K562 (cell line): ENCODE results near the gene PSG7. TPM values are rescaled to one million over a fixed set of nuclear protein-coding genes. Genes with fewer than 3 reads are reported as not detected.
"Not testable (repeated sequence)": the region's sequence is repeated elsewhere in the genome, so short reads cannot be mapped to it uniquely, and the experiment has no call there.

ENCODE experiments used
- ATAC-seq: fragments of 200-7000 bp; cut with Tn5 transposase; 3 replicates; pipeline ENCODE4 v1.9.1; 2020; ENCODE audit warnings: moderate library complexity
- BruUV-seq: library from RNA; stranded (reverse); fragments of 400-500 nt; replicated peaks from 2 replicates; lab custom pipeline; 2021; lab: Mats Ljungman, UMichigan
- CTCF ChIA-PET: fragments of 300-600 bp; formaldehyde crosslinking; extraction: SDS; loops from one replicate; lab custom pipeline; 2021; ENCODE audit warnings: low intra/inter-chr PET ratio; lab: Yijun Ruan, JAX
- POLR2A ChIA-PET: fragments of 300-600, 350-650 bp; sonication (Branson Sonifier 250); formaldehyde crosslinking; extraction: SDS; loops from one replicate; lab custom pipeline; 2021; ENCODE audit warnings: antibody characterized with exemption, inconsistent platforms; lab: Yijun Ruan, JAX
- DNase-seq, 4 experiments: peaks; one replicate each; pipeline versions ENCODE4 v3.0.0 to v3.0.0-alpha.2; 2011 to 2018; ENCODE audit warnings: low spot score in 3 of 4, mixed read lengths in 3 of 4; ENCODE audit errors: extremely low read depth in 1 of 4
- FAIRE-seq: peaks from 2 replicates; lab custom pipeline; 2011; peaks lifted over from hg19 to GRCh38; lab: Jason Lieb, UNC
- H2AFZ ChIP-seq: 2 replicates; pipeline ENCODE4 v1.6.0; 2011; ENCODE audit warnings: low read depth, low read length, control low read depth, inconsistent platforms
- H3K27ac ChIP-seq: fragments of 200-600 bp; 3 replicates; pipeline ENCODE4 v1.8.0; 2011; ENCODE audit warnings: low read depth, mild to moderate bottlenecking, control low read depth, inconsistent platforms, low read length, moderate library complexity, mixed read lengths; ENCODE audit errors: extremely low read depth
- H3K27me3 ChIP-seq, 2 experiments: fragments of 300-600 bp in 1 of 2; 2 replicates in 1 of 2; 3 replicates in 1 of 2; pipeline versions ENCODE4 v1.6.0 to v1.8.0; 2011; ENCODE audit warnings: inconsistent platforms in 2 of 2, low read length in 2 of 2, mild to moderate bottlenecking in 1 of 2, mixed read lengths in 1 of 2, moderate library complexity in 1 of 2; ENCODE audit not compliant: control insufficient read depth in 2 of 2, insufficient read depth in 2 of 2
- H3K36me3 ChIP-seq: fragments of 300-600 bp; 3 replicates; pipeline ENCODE4 v1.8.0; 2011; ENCODE audit warnings: mild to moderate bottlenecking, low read length, inconsistent platforms; ENCODE audit not compliant: control insufficient read depth, insufficient read depth
- H3K4me1 ChIP-seq, 2 experiments: fragments of 200-600 bp in 1 of 2; replicated peaks in 1 of 2; 2 replicates in 1 of 2; 3 replicates in 1 of 2; pipeline versions ENCODE4 v1.5.1 to v1.8.0; 2011; ENCODE audit warnings: inconsistent platforms in 2 of 2, low read length in 2 of 2, mild to moderate bottlenecking in 1 of 2, mixed read lengths in 1 of 2, moderate library complexity in 1 of 2; ENCODE audit not compliant: control insufficient read depth in 2 of 2, insufficient read depth in 2 of 2
- H3K4me2 ChIP-seq: 2 replicates; pipeline ENCODE4 v1.6.1; 2011; ENCODE audit warnings: low read length, control low read depth, inconsistent platforms, mixed read lengths; ENCODE audit not compliant: insufficient read depth
- H3K4me3 ChIP-seq: fragments of 200-600 bp; sonication (generic), shearing (Covaris generic); 2 replicates; pipeline ENCODE4 v1.5.1; 2016; ENCODE audit warnings: control low read depth, inconsistent platforms
- H3K79me2 ChIP-seq: fragments of 200-600 bp; 3 replicates; pipeline ENCODE4 v1.8.0; 2011; ENCODE audit warnings: low read length, inconsistent platforms; ENCODE audit not compliant: control insufficient read depth, insufficient read depth
- H3K9ac ChIP-seq, 2 experiments: 2 replicates each; pipeline versions ENCODE4 v1.6.0 to v1.6.1; 2011; ENCODE audit warnings: low read depth in 2 of 2, low read length in 2 of 2, control low read depth in 1 of 2, inconsistent platforms in 1 of 2, mild to moderate bottlenecking in 1 of 2, mixed read lengths in 1 of 2; ENCODE audit not compliant: insufficient read depth in 1 of 2
- H3K9me1 ChIP-seq: one replicate; pipeline ENCODE4 v1.6.0; 2011; ENCODE audit warnings: inconsistent platforms, mild to moderate bottlenecking, low read length, moderate library complexity; ENCODE audit not compliant: control insufficient read depth, insufficient read depth
- H3K9me3 ChIP-seq: replicated peaks from 2 replicates; pipeline ENCODE4 v1.5.1; 2011; ENCODE audit warnings: low read depth, low read length, inconsistent platforms; ENCODE audit not compliant: control insufficient read depth, insufficient read depth
- H4K20me1 ChIP-seq: replicated peaks from 2 replicates; pipeline ENCODE4 v1.6.1; 2011; ENCODE audit warnings: low read length, inconsistent platforms, mixed read lengths; ENCODE audit not compliant: control insufficient read depth, insufficient read depth
- SMARCE1 ChIP-seq: fragments of 450-650 bp; IDR thresholded peaks from 2 replicates; pipeline ENCODE4 v1.7.1; 2016; ENCODE audit warnings: mild to moderate bottlenecking
- SRF ChIP-seq, 2 experiments: fragments of 250-450, 450-650 bp in 1 of 2; sonication (Bioruptor Pico) in 1 of 2; sonication (generic) in 1 of 2; formaldehyde crosslinking; IDR thresholded peaks; 2 replicates each; pipeline versions ENCODE4 v1.5.0 to v1.5.1; 2020 to 2022; ENCODE audit warnings: mild to moderate bottlenecking in 1 of 2, missing genetic modification reagents in 1 of 2
- WGBS: fragments of 100-300 bp; shearing (Covaris generic); methylation state at CpG from one replicate; pipeline ENCODE4 v1.1.6; 2016; ENCODE audit warnings: low coverage, mixed read lengths; ENCODE audit not compliant: insufficient coverage; ENCODE audit errors: missing lambda C conversion rate; 5-methylcytosine and 5-hydroxymethylcytosine counted together
- in situ Hi-C: fragments of 300-500 bp; cut with MboI; formaldehyde crosslinking; loops from 4 replicates; pipeline ENCODE4 v1.15.0; 2018; ENCODE audit warnings: inconsistent platforms, mixed read lengths
- intact Hi-C: fragments of 100-400 bp; cut with micrococcal nuclease; formaldehyde crosslinking; loops from 2 replicates; pipeline ENCODE4 v1.14.2; 2022
- polyA plus RNA-seq, 8 experiments: library from polyadenylated mRNA; depleted of rRNA in 4 of 8; stranded (reverse) in 5 of 8; unstranded in 3 of 8; fragments of >200 nt; fragmentation: Nextera tagmentation in 2 of 8; fragmentation: Illumina TruSeq in 1 of 8; extraction: Ambion mirVana in 2 of 8; extraction: Trizol in 1 of 8; gene quantifications; 2 replicates each; pipeline versions ENCODE4 v1.2.1 to v1.2.3, GENCODE V29; 2011 to 2014; ENCODE audit warnings: inconsistent platforms in 1 of 8, missing spikeins in 1 of 8
- total RNA-seq, 7 experiments: library from RNA; depleted of rRNA in 6 of 7; stranded (reverse); fragments of >200 nt in 6 of 7; fragmentation: Illumina TruSeq in 2 of 7; extraction: Trizol in 2 of 7; gene quantifications; 2 replicates each; pipeline versions ENCODE4 v1.2.1 to v1.2.3, GENCODE V29; 2011 to 2021; ENCODE audit warnings: low replicate concordance in 1 of 7
- TF ChIP-seq, protein P1 (sequence below), 3 experiments: IDR thresholded peaks in 2 of 3; conservative IDR thresholded peaks in 1 of 3; 2 replicates each; pipeline ENCODE4 v1.5.1; 2011 to 2012; ENCODE audit warnings: low read length in 3 of 3, mild to moderate bottlenecking in 3 of 3, control low read depth in 2 of 3, improper control_type of control experiment in 1 of 3, inconsistent platforms in 1 of 3, low read depth in 1 of 3, mixed read lengths in 1 of 3, moderate library complexity in 1 of 3; ENCODE audit not compliant: insufficient read depth in 2 of 3

PSG7 gene
- total and polyA plus RNA-seq, 9 of the 15 experiments (the other 6 are each of a cell fraction or from before 2014, with no cell fraction given): not detected

DNA sequence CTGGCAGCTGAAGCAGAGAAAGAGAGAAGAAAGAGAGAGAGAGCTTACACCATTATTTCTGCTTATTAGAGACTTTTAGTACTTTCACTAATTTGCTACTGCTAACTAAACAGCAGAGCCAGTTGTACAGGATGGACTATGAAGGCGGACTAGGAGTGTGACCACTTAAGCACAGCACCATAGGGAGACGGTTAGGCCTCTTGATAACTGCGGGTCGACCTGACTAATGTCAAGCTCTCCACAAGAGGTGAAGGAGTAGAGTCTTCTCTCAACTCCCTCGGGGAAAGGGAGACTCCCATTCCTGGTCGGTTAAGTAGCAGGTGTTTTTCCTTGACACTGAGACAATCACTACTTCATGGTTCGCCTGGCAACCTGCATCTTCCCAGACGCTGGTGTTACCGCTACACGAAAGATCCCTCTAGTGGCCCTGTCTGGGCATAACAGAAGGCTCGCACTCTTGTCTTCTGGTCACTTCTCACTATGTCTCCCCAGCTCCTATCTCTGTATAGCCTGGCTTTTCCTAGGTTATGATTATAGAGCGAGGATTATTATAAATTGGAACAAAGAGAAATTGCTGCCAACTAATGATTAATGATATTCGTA is 5.3 kb upstream of the PSG7 start:
- H3K79me2 ChIP-seq: no peaks in the 10 kb centered on the region
- no peak overlapping the region for H2AFZ ChIP-seq
- H3K9me1 ChIP-seq: no peaks in the 10 kb centered on the region
- DNase-seq (peak; percentile 7 to 16 (median 8)), FAIRE-seq (no peak), ATAC-seq (no peak)
- in situ Hi-C loops: no loop called here
- ChIA-PET CTCF (no interaction called here), POLR2A (no interaction called here)
- H3K9me3 ChIP-seq: no peaks in the 10 kb centered on the region
- no peak overlapping the region for H3K4me2 ChIP-seq
- H4K20me1 ChIP-seq: no peaks in the 10 kb centered on the region
- TF ChIP-seq SMARCE1: no peak
- TF ChIP-seq, protein P1, sequence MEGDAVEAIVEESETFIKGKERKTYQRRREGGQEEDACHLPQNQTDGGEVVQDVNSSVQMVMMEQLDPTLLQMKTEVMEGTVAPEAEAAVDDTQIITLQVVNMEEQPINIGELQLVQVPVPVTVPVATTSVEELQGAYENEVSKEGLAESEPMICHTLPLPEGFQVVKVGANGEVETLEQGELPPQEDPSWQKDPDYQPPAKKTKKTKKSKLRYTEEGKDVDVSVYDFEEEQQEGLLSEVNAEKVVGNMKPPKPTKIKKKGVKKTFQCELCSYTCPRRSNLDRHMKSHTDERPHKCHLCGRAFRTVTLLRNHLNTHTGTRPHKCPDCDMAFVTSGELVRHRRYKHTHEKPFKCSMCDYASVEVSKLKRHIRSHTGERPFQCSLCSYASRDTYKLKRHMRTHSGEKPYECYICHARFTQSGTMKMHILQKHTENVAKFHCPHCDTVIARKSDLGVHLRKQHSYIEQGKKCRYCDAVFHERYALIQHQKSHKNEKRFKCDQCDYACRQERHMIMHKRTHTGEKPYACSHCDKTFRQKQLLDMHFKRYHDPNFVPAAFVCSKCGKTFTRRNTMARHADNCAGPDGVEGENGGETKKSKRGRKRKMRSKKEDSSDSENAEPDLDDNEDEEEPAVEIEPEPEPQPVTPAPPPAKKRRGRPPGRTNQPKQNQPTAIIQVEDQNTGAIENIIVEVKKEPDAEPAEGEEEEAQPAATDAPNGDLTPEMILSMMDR (IDR thresholded peaks at IDR 0.05 in 2 of 3, conservative IDR thresholded peaks at IDR 0.05 in 1 of 3; ENCODE audit: insufficient read depth in 2 of 3, low read depth in 1 of 3, low read length in 3 of 3): peak; percentile 20 to 53 (median 32); a peak in 4 of 6 replicates
- TF ChIP-seq SRF (CRISPR knock-in tag; IDR thresholded peaks at IDR 0.05): no peak
- intact Hi-C loops: no loop called here
- H3K27ac ChIP-seq: no peak overlapping the region
- WGBS: 1% methylated on average over 13 of the region's 13 CpGs
- H3K4me3 ChIP-seq: no peak overlapping the region
- no peaks in the 10 kb centered on the region for H3K4me1 ChIP-seq
- no peaks in the 10 kb centered on the region for H3K27me3 ChIP-seq
- H3K36me3 ChIP-seq: no peaks in the 10 kb centered on the region
- H3K9ac ChIP-seq: no peak overlapping the region
- no TSS peak for BruUV-seq

DNA sequence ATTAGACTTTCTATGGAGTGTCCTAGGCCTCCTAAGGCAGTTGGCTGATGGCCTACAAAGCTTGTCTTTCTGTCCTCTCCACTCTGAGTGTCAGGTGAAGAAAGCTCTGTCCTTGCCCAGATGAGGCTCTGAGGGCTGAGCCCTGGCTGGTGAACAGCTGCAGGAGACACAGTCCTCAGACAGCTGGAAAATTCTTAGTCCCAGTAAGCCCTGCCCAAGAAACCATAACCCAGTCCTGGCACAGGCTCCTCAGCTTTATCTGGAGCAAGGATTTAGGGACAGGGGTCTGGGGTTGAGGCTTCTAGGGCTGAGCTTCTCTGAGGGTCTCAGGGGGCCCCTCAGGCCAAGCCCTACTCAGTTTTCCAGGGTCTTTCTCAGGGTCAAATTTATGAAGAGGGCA is 2.3 kb downstream of the PSG7 start:
- H4K20me1 ChIP-seq, H3K9ac ChIP-seq, H3K79me2 ChIP-seq, H3K27ac ChIP-seq, in situ Hi-C loops, BruUV-seq, intact Hi-C loops, CTCF ChIA-PET, POLR2A ChIA-PET, H3K4me2 ChIP-seq, FAIRE-seq, H3K9me3 ChIP-seq, H2AFZ ChIP-seq, ATAC-seq, H3K4me1 ChIP-seq, DNase-seq, H3K9me1 ChIP-seq, H3K4me3 ChIP-seq, H3K36me3 ChIP-seq, H3K27me3 ChIP-seq: not testable (repeated sequence)

DNA sequence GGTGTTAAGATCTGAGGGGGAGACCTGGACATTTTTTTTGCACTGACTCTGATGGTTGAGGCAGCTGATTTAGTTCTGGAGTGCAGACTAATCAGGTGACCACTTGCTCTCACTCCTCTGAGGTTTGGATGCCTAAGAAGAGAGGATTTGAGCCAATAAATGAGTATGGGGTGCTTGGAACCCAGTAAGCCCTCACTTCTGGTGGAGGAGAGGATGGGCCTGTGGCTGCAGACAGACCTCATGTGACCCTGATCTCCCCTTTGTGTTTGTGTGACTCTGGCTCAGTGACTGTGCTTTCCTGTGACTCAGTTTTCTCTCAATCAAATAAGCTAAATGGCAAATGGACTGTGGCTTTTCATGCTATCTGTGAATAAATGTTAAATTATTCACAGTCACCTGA is 2.8 kb downstream of the PSG7 start:
- intact Hi-C loops, H3K27me3 ChIP-seq, H3K4me2 ChIP-seq, BruUV-seq, DNase-seq, H3K4me1 ChIP-seq, H4K20me1 ChIP-seq, in situ Hi-C loops, H3K27ac ChIP-seq, H3K79me2 ChIP-seq, CTCF ChIA-PET, FAIRE-seq, H2AFZ ChIP-seq, H3K36me3 ChIP-seq, H3K4me3 ChIP-seq, H3K9me1 ChIP-seq, H3K9me3 ChIP-seq, POLR2A ChIA-PET, ATAC-seq, H3K9ac ChIP-seq: not testable (repeated sequence)
